HepG2 (cell line): ENCODE measurements around the gene NPPA. TPM values are rescaled to one million over a fixed set of nuclear protein-coding genes. Genes with fewer than 3 reads are reported as not detected.
"Not testable (repeated sequence)": the region's sequence is repeated elsewhere in the genome, so short reads cannot be mapped to it uniquely, and the experiment has no call there.

Experiments used
- ATAC-seq: fragments of 200-7000 bp; cut with Tn5 transposase; 3 replicates; pipeline ENCODE4 v1.9.1; 2020; ENCODE audit warnings: mild to moderate bottlenecking, moderate library complexity
- Bru-seq: library from RNA; stranded (reverse); fragments of 400-500 nt; gene quantifications from one replicate; lab custom pipeline; 2021; lab: Mats Ljungman, UMichigan
- BruChase-seq, 2 experiments: library from RNA; stranded (reverse); fragments of 400-500 nt; gene quantifications; one replicate each; lab custom pipeline; 2021; lab: Mats Ljungman, UMichigan
- BruUV-seq: library from RNA; stranded (reverse); fragments of 400-500 nt; replicated peaks from 2 replicates; lab custom pipeline; 2021; lab: Mats Ljungman, UMichigan
- CTCF ChIA-PET: fragments of 300-600 bp; formaldehyde crosslinking; extraction: SDS; loops from one replicate; lab custom pipeline; 2021; ENCODE audit warnings: low total read pairs, inconsistent platforms, low intra/inter-chr PET ratio; lab: Yijun Ruan, JAX
- POLR2A ChIA-PET: fragments of 350-600 bp; sonication (Branson Sonifier 250); formaldehyde crosslinking; loops from one replicate; lab custom pipeline; 2020; ENCODE audit warnings: antibody characterized with exemption, inconsistent platforms; lab: Yijun Ruan, JAX
- DNase-seq: peaks from one replicate; pipeline ENCODE4 v3.0.0-alpha.2; 2015; ENCODE audit warnings: low spot score
- FAIRE-seq: peaks from 3 replicates; lab custom pipeline; 2011; peaks lifted over from hg19 to GRCh38; lab: Jason Lieb, UNC
- H2AFZ ChIP-seq: one replicate; pipeline ENCODE4 v1.6.1; 2011; ENCODE audit warnings: low read length, inconsistent platforms
- H3K27ac ChIP-seq: fragments of 300-600 bp; 3 replicates; pipeline ENCODE4 v1.8.0; 2011; ENCODE audit warnings: mixed run types, mild to moderate bottlenecking, mixed read lengths, low read length, inconsistent platforms; ENCODE audit not compliant: insufficient read depth; ENCODE audit errors: extremely low read length
- H3K27me3 ChIP-seq, 2 experiments: fragments of 200-600 bp in 1 of 2; 2 replicates in 1 of 2; 3 replicates in 1 of 2; pipeline versions ENCODE4 v1.6.0 to v1.8.0; 2011; ENCODE audit warnings: low read length in 2 of 2, mild to moderate bottlenecking in 2 of 2, moderate library complexity in 2 of 2, inconsistent platforms in 1 of 2; ENCODE audit not compliant: insufficient read depth in 2 of 2, control insufficient read depth in 1 of 2
- H3K36me3 ChIP-seq, 2 experiments: fragments of 200-600 bp in 1 of 2; replicated peaks in 1 of 2; 2 replicates in 1 of 2; 3 replicates in 1 of 2; pipeline versions ENCODE4 v1.5.1 to v1.8.0; 2011; ENCODE audit warnings: low read length in 2 of 2, inconsistent platforms in 1 of 2; ENCODE audit not compliant: insufficient read depth in 2 of 2, control insufficient read depth in 1 of 2
- H3K4me1 ChIP-seq: 2 replicates; pipeline ENCODE4 v1.5.1; 2012; ENCODE audit warnings: low read length, inconsistent platforms; ENCODE audit not compliant: insufficient read depth
- H3K4me2 ChIP-seq: 2 replicates; pipeline ENCODE4 v1.6.0; 2011; ENCODE audit warnings: low read depth, low read length, inconsistent platforms
- H3K4me3 ChIP-seq, 3 experiments: fragments of 200-600 bp in 1 of 3; sonication (generic), shearing (Covaris generic) in 1 of 3; replicated peaks in 1 of 3; 2 replicates each; pipeline ENCODE4 v1.5.1; 2011 to 2016; ENCODE audit warnings: low read length in 3 of 3, inconsistent platforms in 2 of 3, low read depth in 2 of 3, mild to moderate bottlenecking in 2 of 3, control low read depth in 1 of 3, mixed read lengths in 1 of 3; ENCODE audit not compliant: insufficient read depth in 1 of 3
- H3K79me2 ChIP-seq: one replicate; pipeline ENCODE4 v1.6.1; 2011; ENCODE audit warnings: low read length, inconsistent platforms; ENCODE audit not compliant: insufficient read depth
- H3K9ac ChIP-seq: 2 replicates; pipeline ENCODE4 v1.6.0; 2011; ENCODE audit warnings: mild to moderate bottlenecking, low read depth, low read length, inconsistent platforms; ENCODE audit not compliant: insufficient read depth
- H3K9me3 ChIP-seq: 2 replicates; pipeline ENCODE4 v1.5.1; 2012; ENCODE audit warnings: mild to moderate bottlenecking, low read length
- H4K20me1 ChIP-seq: 2 replicates; pipeline ENCODE4 v1.6.0; 2011; ENCODE audit warnings: inconsistent platforms, mild to moderate bottlenecking, low read length, moderate library complexity; ENCODE audit not compliant: insufficient read depth
- AGO2 ChIP-seq: fragments of 200-400 bp; formaldehyde crosslinking; optimal IDR thresholded peaks from 2 replicates; pipeline ENCODE3; 2017; ENCODE audit warnings: mild to moderate bottlenecking, low read depth, low read length, moderate library complexity
- ZNF180 ChIP-seq: sonication (generic); formaldehyde crosslinking; IDR thresholded peaks from 2 replicates; pipeline ENCODE4 v1.4.0; 2020; ENCODE audit warnings: low read depth, missing genetic modification reagents, borderline replicate concordance
- WGBS: methylation state at CpG from one replicate; pipeline ENCODE4 v1.1.6; 2017; ENCODE audit warnings: low lambda C conversion rate; 5-methylcytosine and 5-hydroxymethylcytosine counted together
- in situ Hi-C: cut with HindIII; loops from 2 replicates; pipeline ENCODE4 v1.10.0; 2017; ENCODE audit warnings: low pct_unique_long_range_greater_than_20kb; ENCODE audit not compliant: extremely low pct_ligation_motif_present
- intact Hi-C: fragments of 100-400 bp; cut with micrococcal nuclease; formaldehyde crosslinking; loops from one replicate; pipeline ENCODE4 v1.10.0; 2022; ENCODE audit not compliant: unreplicated experiment
- long read RNA-seq, 2 experiments: library from RNA in 1 of 2; library from polyadenylated mRNA in 1 of 2; stranded (forward) in 1 of 2; unstranded in 1 of 2; transcript quantifications; one replicate each; pipeline ENCODE4 v2.0.0, GENCODE V29; 2019 to 2022
- polyA minus RNA-seq, 3 experiments: library from RNA; depleted of rRNA, polyadenylated mRNA; stranded (reverse); fragments of >200 nt; gene quantifications; 2 replicates each; pipeline ENCODE4 v1.2.3, GENCODE V29; 2011; ENCODE audit warnings: low replicate concordance in 1 of 3
- polyA plus RNA-seq, 8 experiments: library from polyadenylated mRNA; depleted of rRNA in 3 of 8; stranded (reverse) in 7 of 8; unstranded in 1 of 8; fragments of >200 nt; fragmentation: Illumina TruSeq in 4 of 8; extraction: Trizol in 4 of 8; gene quantifications; 2 replicates each; pipeline versions ENCODE4 v1.2.1 to v1.2.3, GENCODE V29; 2011 to 2016; ENCODE audit warnings: low read depth in 4 of 8, missing spikeins in 1 of 8, mixed read lengths in 1 of 8; ENCODE audit not compliant: insufficient read depth in 1 of 8
- total RNA-seq, 5 experiments: library from RNA; depleted of rRNA; stranded (reverse); fragments of >200 nt; fragmentation: Illumina TruSeq; extraction: Trizol; gene quantifications; 2 replicates each; pipeline ENCODE4 v1.2.3, GENCODE V29; 2016; ENCODE audit warnings: low read depth in 1 of 5

The NPPA gene
- not detected in 2 replicates for total RNA-seq (2016; rRNA removed; fragmentation: Illumina TruSeq; extraction: Trizol)
- not detected in 2 replicates for total RNA-seq (2016; cell fraction: cytosol; rRNA removed; fragmentation: Illumina TruSeq; extraction: Trizol; ENCODE audit: low read depth)
- total RNA-seq (2016; cell fraction: insoluble cytoplasmic fraction; rRNA removed; fragmentation: Illumina TruSeq; extraction: Trizol), result not detected in 2 replicates
- total RNA-seq (2016; cell fraction: membrane; rRNA removed; fragmentation: Illumina TruSeq; extraction: Trizol), result not detected in 2 replicates
- not detected in 2 replicates for total RNA-seq (2016; cell fraction: nucleus; rRNA removed; fragmentation: Illumina TruSeq; extraction: Trizol)
- not detected in 2 replicates for polyA plus RNA-seq (2011; rRNA removed)
- polyA plus RNA-seq (2011; cell fraction: cytosol; rRNA removed), result not detected in 2 replicates
- not detected in 2 replicates for polyA plus RNA-seq (2011; cell fraction: nucleus; rRNA removed)
- 0.92 and 1.8 TPM in 2 replicates for polyA plus RNA-seq (2012)
- polyA plus RNA-seq (2016; cell fraction: cytosol; fragmentation: Illumina TruSeq; extraction: Trizol; ENCODE audit: low read depth), result not detected in 2 replicates
- polyA plus RNA-seq (2016; cell fraction: insoluble cytoplasmic fraction; fragmentation: Illumina TruSeq; extraction: Trizol; ENCODE audit: low read depth), result not detected in 2 replicates
- not detected in 2 replicates for polyA plus RNA-seq (2016; cell fraction: membrane; fragmentation: Illumina TruSeq; extraction: Trizol; ENCODE audit: low read depth)
- polyA plus RNA-seq (2016; cell fraction: nucleus; fragmentation: Illumina TruSeq; extraction: Trizol; ENCODE audit: insufficient read depth, low read depth), result not detected in 2 replicates
- not detected in 2 replicates for polyA minus RNA-seq (2011; rRNA and poly(A)+ RNA removed; ENCODE audit: low replicate concordance)
- not detected in 2 replicates for polyA minus RNA-seq (2011; cell fraction: cytosol; rRNA and poly(A)+ RNA removed)
- polyA minus RNA-seq (2011; cell fraction: nucleus; rRNA and poly(A)+ RNA removed), result not detected in 2 replicates
- Bru-seq, nascent RNA, result not detected
- not detected for BruChase-seq, experiment 1, labeled RNA remaining after a 6-hour chase
- BruChase-seq, experiment 2, labeled RNA remaining after a 2-hour chase, result not detected
- long read RNA-seq, experiment 1, result 0 reads
- long read RNA-seq, experiment 2, result 0 reads

- ChIA-PET CTCF (no interaction called here), POLR2A (interaction anchor here (1.1 kb wide), 1 partner anchor 67 kb away, joined by 3 read pairs; no protein-coding TSS in a partner anchor)
- Histone ChIP-seq H2AFZ (no peak within 1 kb of the TSS), H3K79me2 (no peaks in the 10 kb centered on the region), H4K20me1 (no peaks in the 10 kb centered on the region), H3K4me3 (no peak within 1 kb of the TSS), H3K4me1 (peaks cover 20% of the 10 kb centered on the region), H3K9me3 (no peaks in the 10 kb centered on the region), H3K27ac (no peak within 1 kb of the TSS), H3K36me3 (peaks cover 1 to 19% of the 10 kb centered on the region in 2 experiments), H3K9ac (no peak within 1 kb of the TSS), H3K27me3 (0 out of 5 replicates have a peak, but pooled peaks cover 0 to under 1% of the 10 kb centered on the region in 2 experiments), H3K4me2 (no peak within 1 kb of the TSS)
- no peak for FAIRE-seq
- WGBS, result 96% methylated on average over 16 of the region's 18 CpGs
- in situ Hi-C loops (no loop called here), intact Hi-C loops (no loop called here)
- ATAC-seq, result no peak
- TF ChIP-seq AGO2, result peak; percentile 25
- TF ChIP-seq ZNF180 (CRISPR knock-in tag), result no peak
- BruUV-seq, result no TSS peak
- no peak for DNase-seq
Observed at GRCh38 chr1:11847667-11848372, at the start of gene NPPA. Gene NPPA (minus strand): TSS chr1:11847783. CDS start chr1:11847684, 99 bp downstream.

GRCh38 chr1:11894501-11894900, 46.9 kb upstream of the NPPA start:
- BruUV-seq, FAIRE-seq, H3K79me2 ChIP-seq, H3K9me3 ChIP-seq, ATAC-seq, in situ Hi-C loops, POLR2A ChIA-PET, H3K9ac ChIP-seq, H3K4me2 ChIP-seq, H2AFZ ChIP-seq, H3K4me3 ChIP-seq, H4K20me1 ChIP-seq, H3K36me3 ChIP-seq, H3K27ac ChIP-seq, H3K27me3 ChIP-seq, DNase-seq: not testable (repeated sequence)
- peaks cover 42% of the 10 kb centered on the region for H3K4me1 ChIP-seq
- CTCF ChIA-PET, result interaction anchor here (1.1 to 3.4 kb wide), 3 partner anchors 29 to 73 kb away, joined by 5 to 46 read pairs (median 6); no protein-coding TSS in a partner anchor
- 16% methylated on average over 1 of the region's 1 CpG for WGBS
- intact Hi-C loops, result loop anchor here (1.0 to 2.0 kb wide), 2 partner anchors 29 to 52 kb away; no protein-coding TSS in a partner anchor
